Skeletal muscle tissue (tissue), 4 donors: Measurements from ENCODE around the gene HFM1. TPM values are rescaled to one million over a fixed set of nuclear protein-coding genes. Genes with fewer than 3 reads are reported as not detected.

Experiments
- H3K27ac ChIP-seq: one replicate; pipeline ENCODE4 v1.7.0; 2013; ENCODE audit warnings: mild to moderate bottlenecking, low read depth, low read length, inconsistent platforms
- H3K27me3 ChIP-seq, 3 donors: one replicate each; pipeline ENCODE4 v1.7.0; 2013; ENCODE audit warnings: low read length in 3 of 3; ENCODE audit not compliant: control insufficient read depth in 3 of 3, insufficient read depth in 3 of 3
- H3K36me3 ChIP-seq, 3 donors: one replicate each; pipeline ENCODE4 v1.7.0; 2013; ENCODE audit warnings: low read length in 3 of 3; ENCODE audit not compliant: control insufficient read depth in 3 of 3, insufficient read depth in 3 of 3
- H3K4me1 ChIP-seq, 3 donors: one replicate each; pipeline ENCODE4 v1.7.0; 2013; ENCODE audit warnings: low read length in 3 of 3, mild to moderate bottlenecking in 3 of 3; ENCODE audit not compliant: control insufficient read depth in 3 of 3, insufficient read depth in 3 of 3
- H3K4me3 ChIP-seq, 3 donors: one replicate each; pipeline ENCODE4 v1.7.0; 2013; ENCODE audit warnings: low read length in 3 of 3
- H3K9ac ChIP-seq, 3 donors: one replicate each; pipeline ENCODE4 v1.7.0; 2013; ENCODE audit warnings: low read length in 3 of 3, mild to moderate bottlenecking in 3 of 3, moderate library complexity in 2 of 3, low read depth in 1 of 3
- H3K9me3 ChIP-seq, 3 donors: one replicate each; pipeline ENCODE4 v1.7.0; 2013; ENCODE audit warnings: low read length in 3 of 3; ENCODE audit not compliant: control insufficient read depth in 3 of 3
- total RNA-seq: library from RNA; depleted of rRNA; stranded (reverse); fragments of >200 nt; gene quantifications from one replicate; pipeline ENCODE4 v1.2.3, GENCODE V29; 2014
- donor health status: Osteomylitis.

Gene HFM1
- total RNA-seq, 1 donor from 2014 or later, result 16.2 TPM

- Histone ChIP-seq H3K4me3 (no peak overlapping the region), H3K4me1 (peaks cover 0 to 4% (median 0%) of the 10 kb centered on the region in 3 donors), H3K9ac (no peak overlapping the region), H3K9me3 (no peaks in the 10 kb centered on the region), H3K27me3 (no peaks in the 10 kb centered on the region), H3K27ac (no peak overlapping the region), H3K36me3 (no peaks in the 10 kb centered on the region)
Observed at GRCh38 chr1:91278754-91279153, 125.9 kb downstream of the HFM1 start.

GRCh38 chr1:91273875-91274274 is 130.8 kb downstream of the HFM1 start:
- H3K27me3 ChIP-seq, result no peaks in the 10 kb centered on the region
- no peak overlapping the region for H3K27ac ChIP-seq
- H3K9ac ChIP-seq, result no peak overlapping the region
- no peak overlapping the region for H3K4me3 ChIP-seq
- H3K4me1 ChIP-seq, result no peaks in the 10 kb centered on the region
- H3K36me3 ChIP-seq, result no peaks in the 10 kb centered on the region
- no peaks in the 10 kb centered on the region for H3K9me3 ChIP-seq

- H3K36me3 ChIP-seq, result no peaks in the 10 kb centered on the region
- no peaks in the 10 kb centered on the region for H3K27me3 ChIP-seq
- no peak overlapping the region for H3K9ac ChIP-seq
- no peaks in the 10 kb centered on the region for H3K4me1 ChIP-seq
- H3K9me3 ChIP-seq, result no peaks in the 10 kb centered on the region
- no peak overlapping the region for H3K27ac ChIP-seq
- H3K4me3 ChIP-seq, result no peak overlapping the region
Observed at GRCh38 chr1:91261655-91262054, 143.0 kb downstream of the HFM1 start.

GRCh38 chr1:91245435-91245834 is 159.2 kb downstream of the HFM1 start:
- no peak overlapping the region for H3K9ac ChIP-seq
- no peaks in the 10 kb centered on the region for H3K4me1 ChIP-seq
- peaks cover 0 to 3% (median 0%) of the 10 kb centered on the region in 3 donors for H3K27me3 ChIP-seq
- no peak overlapping the region for H3K27ac ChIP-seq
- no peaks in the 10 kb centered on the region for H3K9me3 ChIP-seq
- no peak overlapping the region for H3K4me3 ChIP-seq
- no peaks in the 10 kb centered on the region for H3K36me3 ChIP-seq

- H3K9ac ChIP-seq, result no peak overlapping the region
- no peaks in the 10 kb centered on the region for H3K9me3 ChIP-seq
- H3K27me3 ChIP-seq, result peaks cover 0 to 3% (median 0%) of the 10 kb centered on the region in 3 donors
- no peaks in the 10 kb centered on the region for H3K36me3 ChIP-seq
- no peak overlapping the region for H3K27ac ChIP-seq
- H3K4me3 ChIP-seq, result no peak overlapping the region
- no peaks in the 10 kb centered on the region for H3K4me1 ChIP-seq
Observed at GRCh38 chr1:91244737-91245136, 159.9 kb downstream of the HFM1 start.

- Histone ChIP-seq H3K27ac (no peak overlapping the region), H3K4me3 (no peak overlapping the region), H3K9ac (no peak overlapping the region), H3K27me3 (peaks cover 0 to 3% (median 0%) of the 10 kb centered on the region in 3 donors), H3K9me3 (no peaks in the 10 kb centered on the region), H3K4me1 (no peaks in the 10 kb centered on the region), H3K36me3 (no peaks in the 10 kb centered on the region)
Observed at GRCh38 chr1:91243171-91243570, 161.5 kb downstream of the HFM1 start.

GRCh38 chr1:91234181-91234580 is 170.5 kb downstream of the HFM1 start:
- no peaks in the 10 kb centered on the region for H3K27me3 ChIP-seq
- no peak overlapping the region for H3K9ac ChIP-seq
- no peaks in the 10 kb centered on the region for H3K9me3 ChIP-seq
- H3K4me3 ChIP-seq, result no peak overlapping the region
- no peak overlapping the region for H3K27ac ChIP-seq
- H3K4me1 ChIP-seq, result no peaks in the 10 kb centered on the region
- H3K36me3 ChIP-seq, result no peaks in the 10 kb centered on the region

GRCh38 chr1:91226741-91227140 is 177.9 kb downstream of the HFM1 start:
- Histone ChIP-seq H3K36me3 (no peaks in the 10 kb centered on the region), H3K9ac (no peak overlapping the region), H3K4me3 (no peak overlapping the region), H3K9me3 (no peaks in the 10 kb centered on the region), H3K4me1 (no peaks in the 10 kb centered on the region), H3K27me3 (no peaks in the 10 kb centered on the region), H3K27ac (no peak overlapping the region)

- Histone ChIP-seq H3K9ac (no peak overlapping the region), H3K36me3 (no peaks in the 10 kb centered on the region), H3K4me1 (no peaks in the 10 kb centered on the region), H3K27me3 (no peaks in the 10 kb centered on the region), H3K4me3 (no peak overlapping the region), H3K27ac (no peak overlapping the region), H3K9me3 (no peaks in the 10 kb centered on the region)
Observed at GRCh38 chr1:91224878-91225277, 179.8 kb downstream of the HFM1 start.

GRCh38 chr1:91221017-91221416 is 183.6 kb downstream of the HFM1 start:
- no peak overlapping the region for H3K27ac ChIP-seq
- H3K9me3 ChIP-seq, result no peaks in the 10 kb centered on the region
- no peaks in the 10 kb centered on the region for H3K36me3 ChIP-seq
- no peaks in the 10 kb centered on the region for H3K4me1 ChIP-seq
- no peak overlapping the region for H3K4me3 ChIP-seq
- no peaks in the 10 kb centered on the region for H3K27me3 ChIP-seq
- no peak overlapping the region for H3K9ac ChIP-seq

- H3K9ac ChIP-seq, result no peak overlapping the region
- H3K36me3 ChIP-seq, result no peaks in the 10 kb centered on the region
- H3K4me3 ChIP-seq, result no peak overlapping the region
- H3K27me3 ChIP-seq, result no peaks in the 10 kb centered on the region
- H3K9me3 ChIP-seq, result no peaks in the 10 kb centered on the region
- H3K27ac ChIP-seq, result no peak overlapping the region
- H3K4me1 ChIP-seq, result no peaks in the 10 kb centered on the region
Observed at GRCh38 chr1:91217911-91218310, 186.7 kb downstream of the HFM1 start.
